NOMO-1 (cell line): ENCODE data around the gene KCNK16.

Experiments used
- DNase-seq, 2 experiments: peaks; one replicate each; lab custom pipeline; 2025; ENCODE audit not compliant: unreplicated experiment in 2 of 2; lab: John Stamatoyannopoulos, UW

KCNK16 gene

DNA sequence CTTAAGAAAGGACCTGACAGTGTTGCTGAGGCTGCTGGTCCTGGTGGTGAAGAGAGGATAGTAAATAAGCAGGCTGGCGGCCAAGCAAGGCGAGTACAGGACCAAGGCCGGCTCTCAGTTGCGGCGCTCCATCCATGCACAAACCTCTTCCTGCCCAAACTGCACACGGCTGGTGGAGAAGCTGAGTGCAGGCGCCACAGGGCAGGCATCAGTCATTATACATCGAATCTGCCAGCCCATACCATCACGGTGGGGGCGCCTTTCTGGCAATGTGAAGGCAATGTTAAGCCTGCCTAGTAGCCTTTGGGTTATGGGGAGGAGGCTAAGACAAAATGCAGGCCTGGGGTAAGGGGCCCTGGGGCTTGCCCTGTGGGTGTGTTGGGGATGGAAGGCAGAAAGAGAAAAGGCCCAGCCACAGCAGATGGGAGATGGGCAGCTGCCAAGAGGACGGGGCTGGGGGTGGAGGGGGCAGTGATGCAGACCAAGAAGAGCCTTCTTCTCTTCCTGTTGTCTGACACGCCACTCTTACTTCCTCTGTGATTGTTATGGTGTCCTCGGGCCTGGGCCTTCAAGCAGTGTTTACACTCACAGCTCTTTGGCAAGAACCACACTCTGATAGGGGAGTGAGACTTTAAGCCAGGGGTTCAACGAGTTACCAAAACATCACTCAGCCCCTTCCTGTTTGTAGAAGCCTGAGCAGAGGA is 20.3 kb upstream of the KCNK16 start:
- DNase-seq = no peak

DNA sequence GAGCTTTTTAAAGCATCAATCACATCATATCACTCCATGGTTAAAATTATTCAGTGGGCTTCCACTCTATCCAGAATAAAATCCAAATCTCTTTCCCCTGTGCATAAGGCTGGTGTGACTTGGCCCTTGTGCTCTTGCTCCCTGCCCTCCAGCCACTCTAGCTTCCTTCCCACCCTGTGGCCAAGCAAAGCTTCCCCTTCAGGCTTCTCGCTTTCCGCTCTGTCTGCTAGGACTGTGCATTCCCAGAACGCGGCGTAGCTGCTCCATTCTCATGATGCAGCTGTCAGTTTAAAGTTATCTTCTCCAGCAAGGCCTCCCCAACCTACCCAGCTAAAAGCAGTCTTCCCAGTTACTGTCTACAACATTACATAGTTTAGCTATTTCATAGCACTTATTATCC is 19.4 kb upstream of the KCNK16 start:
- DNase-seq = no peak

DNA sequence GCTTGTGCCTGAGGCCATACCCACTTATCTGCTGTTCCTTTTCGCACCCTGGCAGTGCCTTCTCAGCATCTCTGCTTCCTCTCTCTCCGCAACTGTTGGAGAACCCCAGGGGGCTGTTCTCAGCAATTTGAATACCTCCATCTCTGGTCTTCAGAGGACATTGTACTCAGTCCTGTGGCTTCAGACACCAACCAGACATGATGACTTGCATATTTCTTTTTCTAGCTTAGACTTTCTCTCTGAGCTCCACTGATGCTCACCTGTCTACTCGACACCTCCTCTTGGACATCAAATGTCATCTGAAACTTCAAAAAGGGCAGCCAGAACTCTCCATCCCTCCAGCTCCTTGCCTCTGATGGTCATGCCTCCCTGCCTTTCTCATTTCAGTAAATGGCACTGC is 18.9 kb upstream of the KCNK16 start:
- no peak for DNase-seq

DNA sequence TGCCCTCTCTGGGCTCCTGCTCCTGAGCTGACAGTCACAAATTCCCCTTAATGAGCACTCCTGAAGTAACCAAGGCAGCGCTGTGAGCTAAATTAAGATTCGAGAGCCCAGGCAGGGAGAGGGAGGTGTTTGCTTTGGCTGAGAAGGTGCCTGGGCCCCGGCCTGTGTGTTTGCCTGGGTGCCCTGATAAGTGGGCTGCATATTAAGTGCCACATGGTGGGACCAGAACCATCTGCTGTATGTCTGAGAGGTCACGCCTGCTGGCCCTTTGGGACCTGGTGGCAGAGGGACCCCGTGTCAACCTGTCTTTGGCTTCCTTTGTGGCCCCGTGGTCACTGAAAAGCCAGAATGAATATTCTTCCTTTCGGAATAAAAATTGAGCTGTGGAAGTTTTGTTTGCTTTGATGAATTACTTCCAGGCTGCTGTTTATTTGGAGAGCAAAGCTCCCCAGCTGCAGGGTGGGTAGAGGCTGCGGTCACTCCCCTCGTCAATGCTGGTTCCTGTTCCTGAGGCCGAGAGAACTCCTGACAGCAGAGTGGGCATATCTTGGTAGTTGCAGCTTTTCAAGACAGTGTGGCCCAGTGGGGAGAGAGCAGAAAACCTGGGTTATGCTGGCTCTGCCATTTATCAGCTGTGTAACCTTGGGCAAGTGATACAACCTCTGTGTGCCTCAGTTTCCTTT is 17.5 kb upstream of the KCNK16 start:
- no peak for DNase-seq

DNA sequence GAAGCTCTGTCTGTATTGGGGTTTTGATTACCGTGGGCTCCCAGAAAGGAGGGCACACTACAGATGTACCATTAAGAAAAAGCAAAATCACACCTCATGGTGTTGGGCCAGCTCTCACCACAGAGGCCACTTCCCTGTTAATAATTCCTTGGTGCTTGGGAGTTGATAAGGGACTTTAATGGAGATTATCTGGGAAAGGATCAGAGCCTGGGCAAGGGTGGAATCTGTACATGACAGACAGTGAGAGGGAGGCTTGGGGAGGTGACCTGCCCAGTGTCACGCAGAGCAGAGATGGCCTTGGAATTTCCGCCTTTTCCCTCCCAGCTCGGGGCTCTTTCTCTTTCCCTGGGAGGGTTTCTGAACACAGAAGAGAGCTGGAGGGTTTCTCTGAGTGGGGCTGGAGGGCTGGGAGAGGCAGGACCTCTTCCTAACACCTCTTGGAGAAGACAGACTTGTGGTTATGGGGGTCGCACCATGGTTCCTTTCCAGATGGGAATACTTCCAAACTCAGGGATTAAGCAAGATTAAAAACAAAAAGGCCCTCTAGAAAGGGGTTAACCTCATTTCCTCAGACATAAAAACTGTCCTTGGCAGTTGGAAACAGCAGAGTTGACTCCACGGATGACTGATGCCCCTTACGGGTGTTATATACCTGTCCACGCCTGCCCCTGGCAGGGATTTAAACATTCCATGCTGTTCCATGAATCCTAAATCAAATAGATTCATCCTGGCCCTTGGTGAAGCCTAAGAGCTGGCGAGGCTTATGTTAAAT is 16.8 kb upstream of the KCNK16 start:
- DNase-seq = no peak

DNA sequence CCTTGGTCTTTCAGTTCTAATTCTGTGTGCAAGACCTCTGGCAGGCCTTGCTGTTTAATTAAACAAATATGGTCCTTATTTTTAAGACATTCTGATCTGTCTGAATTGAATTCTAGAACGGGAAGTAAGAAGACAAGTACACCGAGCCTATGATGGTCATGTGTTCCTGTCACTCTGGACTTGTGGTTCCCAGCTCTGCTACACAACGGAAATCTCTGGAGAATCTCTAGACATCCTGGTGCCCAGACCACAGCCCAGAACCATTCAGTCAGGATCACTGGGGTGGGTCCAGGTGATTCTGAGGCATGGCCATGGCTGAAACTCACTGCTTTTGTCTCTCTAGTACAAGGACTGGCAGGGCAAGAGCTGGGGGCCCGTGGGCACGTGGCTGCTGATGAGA is 15.9 kb upstream of the KCNK16 start:
- no peak for DNase-seq

DNA sequence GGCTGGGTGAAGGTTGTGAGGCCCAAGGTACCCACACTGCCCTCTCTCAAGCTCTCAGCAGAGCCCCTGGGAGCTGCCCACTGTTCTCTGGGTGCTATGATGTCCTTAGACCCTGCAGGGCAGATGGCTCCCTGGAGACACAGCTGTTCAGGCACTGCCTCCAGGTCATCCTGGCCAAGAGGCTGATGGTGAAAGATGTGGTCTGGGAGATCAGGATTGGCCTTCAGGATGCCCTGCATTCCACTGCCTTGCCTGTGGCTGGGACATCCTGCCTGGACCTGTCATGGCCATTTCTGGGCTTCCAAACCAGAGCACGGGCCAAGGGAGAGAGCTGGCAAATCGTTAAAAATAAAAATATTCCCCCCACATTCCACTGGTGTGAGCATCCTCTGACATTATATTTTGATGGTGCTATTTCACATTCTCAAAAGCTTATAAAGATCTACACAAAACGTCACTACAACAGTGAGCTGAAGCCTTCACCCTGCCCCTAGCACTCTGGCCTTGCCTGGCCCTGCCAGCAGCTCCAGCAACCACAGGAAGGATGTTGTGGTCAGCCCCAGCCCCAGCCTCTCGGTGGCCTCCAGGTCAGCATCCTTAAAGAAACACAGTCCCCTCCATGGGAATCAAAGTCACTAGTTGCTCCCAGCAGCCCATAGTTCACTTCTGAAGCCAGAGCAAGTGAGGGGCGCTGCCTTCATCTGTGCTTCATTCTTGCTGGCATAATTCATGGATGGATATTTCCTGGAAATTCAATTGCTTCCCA is 13.5 kb upstream of the KCNK16 start:
- peak; percentile 33 to 57 for DNase-seq

DNA sequence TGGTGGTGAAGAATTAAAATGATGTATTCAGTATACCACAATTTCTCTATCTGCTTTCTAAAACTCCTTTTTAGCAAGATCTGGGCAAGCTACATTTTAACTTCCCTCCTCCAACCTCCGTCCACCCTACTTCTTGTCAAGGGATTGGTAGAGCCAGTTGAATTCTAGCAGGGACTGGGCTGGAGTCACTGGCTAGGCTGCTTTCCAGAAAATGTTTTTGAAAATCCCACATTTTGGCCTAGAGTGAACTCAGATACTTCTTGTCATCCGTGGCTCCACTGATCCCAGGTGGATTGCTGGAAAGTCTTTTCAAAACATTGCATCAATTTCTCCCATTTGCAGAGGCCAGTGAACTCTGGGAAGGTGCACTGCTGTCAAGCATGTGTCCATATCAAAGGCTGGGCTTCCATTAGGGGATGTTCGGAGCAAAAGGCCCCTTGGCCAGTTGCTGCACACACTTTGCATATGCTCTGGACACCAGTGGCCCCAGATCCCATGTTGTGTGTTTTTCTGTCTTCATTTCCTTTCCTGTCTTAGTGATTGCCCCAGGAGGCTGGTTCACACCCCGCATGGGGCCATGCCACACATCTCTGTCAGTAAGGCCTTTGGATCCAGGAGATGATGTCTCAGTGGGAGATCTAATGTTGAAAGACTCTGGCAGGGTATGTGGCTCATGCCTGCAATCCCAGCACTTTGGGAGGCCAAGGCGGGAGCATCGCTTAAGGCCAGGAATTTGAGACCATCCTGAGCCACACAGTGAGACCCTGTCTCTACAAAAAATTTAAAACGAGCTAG is 11.3 kb upstream of the KCNK16 start:
- DNase-seq = no peak

DNA sequence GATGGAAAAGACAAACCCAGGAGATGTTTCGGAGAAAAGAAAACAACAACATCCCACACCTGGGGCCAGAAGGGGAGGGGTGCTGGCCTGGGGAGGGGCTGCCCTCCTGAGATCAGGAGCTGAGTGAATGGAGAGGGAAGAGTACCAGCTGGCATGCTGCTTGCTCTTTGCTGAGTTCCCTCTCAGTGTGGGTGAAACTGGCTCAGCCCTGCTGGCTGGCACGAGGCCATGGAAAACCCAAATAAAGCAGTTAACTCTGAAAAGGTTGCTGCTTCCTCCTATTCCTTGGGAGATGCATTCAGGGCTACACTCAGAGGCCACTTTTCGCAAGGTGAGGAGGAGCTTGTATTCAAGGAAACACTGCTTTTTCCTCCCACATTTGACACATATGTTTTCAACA is 8.0 kb upstream of the KCNK16 start:
- no peak for DNase-seq

DNA sequence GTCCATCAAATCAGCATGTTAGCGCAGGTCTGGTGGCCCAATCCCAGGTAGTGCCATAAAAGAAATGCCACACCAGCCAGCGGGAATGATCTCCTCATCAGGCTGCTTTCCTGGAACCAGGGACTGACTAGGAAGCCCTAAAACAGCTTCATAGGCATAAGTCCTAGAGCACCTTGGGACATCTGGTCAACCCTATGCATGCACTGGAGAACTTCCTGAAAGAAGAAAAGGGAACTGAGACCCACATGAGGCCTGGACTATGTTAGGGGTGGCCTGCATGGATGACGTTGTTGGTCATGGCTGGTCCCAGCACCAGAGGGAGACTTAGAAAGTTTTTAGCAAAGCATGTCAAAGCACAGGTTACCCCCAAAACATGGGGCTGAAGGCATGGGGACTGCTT is 7.6 kb upstream of the KCNK16 start:
- peak; percentile 47 to 84 for DNase-seq

DNA sequence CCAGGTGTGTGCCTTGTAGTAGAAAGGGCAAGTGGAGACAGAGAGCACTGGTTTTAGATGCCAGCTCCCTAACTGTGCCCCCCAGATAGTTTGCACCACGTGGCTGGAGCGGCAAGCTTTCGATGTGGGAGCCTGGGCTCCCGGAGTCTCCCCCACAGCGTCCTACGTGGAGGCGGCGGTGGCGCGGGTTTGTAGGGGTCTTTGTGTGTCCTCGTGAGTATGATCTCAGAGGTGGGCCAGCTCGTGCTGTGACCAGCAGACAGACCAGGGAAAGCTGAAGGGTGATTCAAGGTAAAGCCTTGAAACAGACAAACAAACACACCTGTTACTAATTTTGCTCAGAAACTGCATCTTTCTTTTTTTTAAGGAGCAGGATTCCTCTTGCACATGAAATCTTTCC is 5.6 kb upstream of the KCNK16 start:
- no peak for DNase-seq

DNA sequence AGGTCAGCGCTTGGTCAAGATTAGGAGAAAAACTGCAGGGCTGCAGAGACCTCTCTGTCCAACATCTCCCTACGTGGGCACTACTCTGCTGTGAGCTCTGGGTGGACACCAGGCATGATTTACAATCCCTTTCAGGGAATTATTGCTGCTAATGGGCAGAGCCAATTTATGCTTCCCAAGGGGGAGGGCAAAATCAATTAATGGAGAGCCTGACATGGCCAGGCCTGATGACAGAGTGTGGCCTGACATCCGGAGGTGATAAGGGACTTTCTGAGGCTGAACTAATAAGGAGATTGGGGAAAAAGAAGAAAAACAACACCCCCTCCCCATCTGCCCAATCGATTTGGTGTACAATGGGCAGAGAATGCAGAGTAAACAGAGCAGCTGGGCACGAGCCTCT is 5.0 kb upstream of the KCNK16 start:
- DNase-seq = no peak

DNA sequence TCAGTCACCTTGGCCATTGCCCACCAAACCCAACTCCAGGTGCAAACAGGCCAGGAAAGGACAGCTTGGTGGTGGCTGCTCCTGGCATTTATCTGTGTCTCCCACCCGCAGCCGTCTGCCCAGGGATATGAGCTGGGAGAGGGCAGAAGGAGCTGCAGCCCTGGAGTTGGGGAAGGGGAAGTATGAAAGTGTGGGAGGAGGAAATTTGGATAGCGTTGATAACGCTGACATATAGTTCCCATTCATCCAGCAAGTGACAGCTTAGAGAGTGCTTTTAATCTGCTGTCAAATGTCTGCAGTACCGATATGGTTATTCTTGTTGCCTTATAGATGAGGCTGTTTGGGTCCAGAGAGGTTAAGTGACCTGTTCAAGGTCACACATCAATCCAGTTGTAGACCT is 741 bp downstream of the KCNK16 start:
- no peak for DNase-seq

DNA sequence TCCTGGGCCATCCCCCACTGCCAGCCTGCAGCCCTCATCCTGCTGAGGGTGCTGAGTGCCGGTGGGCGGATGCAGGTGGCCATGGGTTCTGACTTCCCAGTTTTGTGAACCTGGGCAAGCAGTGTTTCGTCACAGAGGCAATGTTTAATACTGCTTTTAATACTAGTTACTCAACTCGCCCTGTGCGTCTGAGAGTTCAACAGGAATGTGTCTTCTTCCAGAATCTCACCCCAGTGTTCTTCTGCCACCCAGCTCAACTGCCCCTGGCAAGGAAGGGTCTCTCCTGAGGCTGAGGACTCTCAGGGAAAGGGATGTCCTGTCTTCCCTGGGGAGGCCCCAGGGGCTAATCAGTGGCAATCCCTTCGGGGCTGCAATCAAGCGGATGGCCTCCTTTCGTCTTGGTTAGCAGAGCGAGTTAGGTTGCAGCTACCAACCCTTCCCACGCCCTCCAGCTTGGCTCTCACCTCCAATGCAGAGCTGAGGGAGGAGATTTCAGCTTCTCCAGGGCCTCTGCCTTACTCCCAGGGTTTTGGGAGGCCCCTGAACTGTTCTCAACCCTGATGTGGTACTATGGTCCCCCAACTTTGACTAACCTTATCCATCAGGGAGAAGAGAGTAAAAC is 2.0 kb downstream of the KCNK16 start:
- no peak for DNase-seq

DNA sequence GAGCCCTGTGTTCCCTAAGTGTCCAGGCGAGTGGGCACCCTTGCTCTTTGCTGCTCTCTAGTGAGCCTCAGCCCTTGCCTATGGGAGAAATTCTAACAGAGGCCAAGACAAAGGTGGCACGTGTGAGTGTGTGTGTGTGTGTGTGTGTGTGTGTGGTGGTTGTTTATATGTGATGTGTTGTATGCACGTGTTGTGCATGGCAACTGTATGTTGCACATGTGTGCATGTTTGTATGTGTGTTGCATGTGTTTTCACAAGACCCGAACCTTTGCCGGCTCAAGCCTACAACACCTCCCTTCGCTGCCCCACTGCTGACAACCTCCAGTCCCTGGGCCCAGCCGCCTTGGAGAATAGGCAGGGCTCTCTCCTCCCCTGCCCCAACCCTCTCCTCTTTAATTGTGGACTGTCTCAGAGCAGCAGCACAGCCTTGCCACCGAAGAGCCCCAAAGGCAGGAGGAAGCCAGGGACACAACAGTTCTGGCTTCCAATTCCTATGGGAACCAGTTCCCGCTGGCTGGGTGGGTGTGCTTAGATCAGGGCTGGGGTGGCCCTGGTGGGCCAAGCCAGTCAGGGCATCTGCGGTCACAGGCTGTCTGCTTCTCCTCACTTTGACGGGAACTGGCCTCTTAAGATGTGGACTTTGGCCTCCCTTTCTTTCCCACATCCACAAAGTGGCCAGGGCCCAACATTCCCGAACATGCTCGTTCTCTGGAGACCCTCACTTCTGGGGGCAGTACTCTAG is 2.7 kb downstream of the KCNK16 start:
- no peak for DNase-seq

DNA sequence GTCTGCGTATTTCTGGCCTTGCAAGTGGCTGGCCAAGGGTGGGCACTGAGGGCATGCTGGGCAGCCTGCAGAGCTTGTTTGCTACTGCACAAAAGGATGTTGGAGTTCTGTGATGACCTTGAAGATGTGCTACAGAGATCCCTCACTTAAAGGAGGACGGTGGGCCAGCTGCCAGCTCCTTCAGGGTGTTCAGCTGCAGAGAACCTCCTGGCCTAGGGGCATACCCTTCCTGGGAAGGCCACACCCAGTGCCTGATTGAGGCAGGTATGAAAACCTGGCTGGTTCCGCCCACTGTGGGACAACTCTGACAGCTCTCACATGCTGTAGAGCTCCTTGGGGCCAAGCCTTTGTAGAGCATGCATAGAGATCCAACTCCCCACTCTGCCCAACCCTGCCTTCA is 5.2 kb downstream of the KCNK16 start:
- no peak for DNase-seq

DNA sequence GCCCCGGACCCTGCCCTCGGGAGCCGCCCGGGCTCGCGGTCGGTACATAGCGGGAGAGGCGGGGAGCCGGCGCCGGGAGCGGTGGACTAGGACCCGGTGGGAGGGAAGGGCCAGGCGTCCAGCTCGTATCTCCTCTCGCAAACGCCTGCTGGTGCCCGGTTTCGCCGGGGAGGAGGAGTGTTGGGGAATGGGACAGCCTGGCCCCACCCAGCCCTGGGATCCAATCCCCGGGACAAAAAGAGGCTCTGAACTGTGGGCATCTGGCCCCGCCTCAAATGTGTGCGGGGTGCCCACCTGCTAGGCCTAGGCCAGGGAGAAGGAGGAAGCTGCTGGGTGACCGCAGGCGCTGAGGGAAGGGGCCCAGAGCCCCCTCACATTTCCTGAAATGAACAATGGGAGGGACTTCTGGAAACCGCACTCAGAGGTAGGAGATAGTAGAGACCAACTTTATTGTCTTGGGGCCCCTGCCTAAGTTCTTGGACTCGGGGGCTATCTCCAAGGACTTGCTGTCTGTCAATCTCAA is 8.2 kb downstream of the KCNK16 start, which contains the start of gene KCNK17:
Gene KCNK17 (minus strand): TSS at position 147 of the 523 bp plus-strand sequence. CDS start 99 bp downstream, at position 48.
- peak; percentile 31 to 35 for DNase-seq

DNA sequence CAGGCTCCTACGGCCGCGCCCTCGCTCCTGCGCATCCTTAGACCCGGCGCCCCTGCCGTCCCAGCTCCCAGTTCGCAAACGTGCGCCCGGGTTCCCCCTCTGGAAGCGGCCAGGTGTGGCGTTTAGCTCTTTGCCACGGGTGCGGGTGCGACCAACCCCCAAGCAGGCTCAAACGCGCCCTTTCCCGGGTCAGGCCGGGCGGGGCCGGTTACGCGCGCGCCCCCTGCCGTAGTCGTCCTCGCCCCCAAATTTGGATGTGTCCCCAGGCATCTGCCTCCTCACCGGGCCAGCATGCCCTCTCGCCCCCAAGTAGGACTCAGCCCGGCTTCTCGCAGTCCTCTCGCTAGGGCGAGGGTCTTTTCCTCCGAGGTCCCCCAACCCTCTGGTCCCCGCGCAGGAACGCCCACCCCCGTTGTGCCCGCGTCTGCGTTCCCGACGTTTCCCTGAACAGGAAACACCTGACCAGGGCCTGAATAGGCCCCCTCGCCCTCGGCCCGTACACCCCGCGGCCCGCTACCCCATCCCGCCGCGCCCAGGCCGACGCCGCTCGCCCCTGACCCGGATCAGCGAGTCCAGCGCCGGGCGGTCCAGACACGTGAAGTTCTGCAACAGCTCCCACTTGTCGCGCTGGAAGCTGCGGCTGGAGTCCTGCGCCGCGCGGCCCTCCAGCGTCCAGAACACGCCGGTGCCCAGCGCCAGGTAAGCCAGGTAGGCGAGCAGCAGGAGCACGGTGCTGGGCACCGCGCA is 8.8 kb downstream of the KCNK16 start:
- no peak for DNase-seq
